HG03095 (cell line): ENCODE results near the gene GOLGA6L4.
"Not testable (repeated sequence)": the region's sequence is repeated elsewhere in the genome, so short reads cannot be mapped to it uniquely, and the experiment has no call there.

Experiments used
- ATAC-seq: cut with Tn5 transposase; IDR thresholded peaks from one replicate; pipeline ENCODE4 v1.9.1; 2021; ENCODE audit warnings: moderate library complexity; ENCODE audit not compliant: unreplicated experiment

The GOLGA6L4 gene

GRCh38 chr15:84235573-84235972 is at the start of gene GOLGA6L4:
TSS of gene GOLGA6L4 (plus strand) at chr15:84235773. CDS start at chr15:84235835, 62 bp downstream.
- not testable (repeated sequence) for ATAC-seq

- not testable (repeated sequence) for ATAC-seq
Measured at GRCh38 chr15:84192982-84193381, 42.6 kb upstream of the GOLGA6L4 start.

GRCh38 chr15:84195603-84196002 is 40.0 kb upstream of the GOLGA6L4 start:
- peak; percentile 89 for ATAC-seq

- ATAC-seq: not testable (repeated sequence)
Measured at GRCh38 chr15:84196530-84197188, 38.9 kb upstream of the GOLGA6L4 start.

GRCh38 chr15:84199865-84200264 is 35.7 kb upstream of the GOLGA6L4 start:
- ATAC-seq: not testable (repeated sequence)

GRCh38 chr15:84246441-84246840 is 10.9 kb downstream of the GOLGA6L4 start:
- ATAC-seq: not testable (repeated sequence)
